GM21723 (cell line): Measurements from ENCODE around the gene SLC38A9.
"Not testable (repeated sequence)": the region's sequence is repeated elsewhere in the genome, so short reads cannot be mapped to it uniquely, and the experiment has no call there.

Experiments used
- ATAC-seq: cut with Tn5 transposase; IDR thresholded peaks from one replicate; pipeline ENCODE4 v1.9.1; 2021; ENCODE audit warnings: mild to moderate bottlenecking, moderate library complexity; ENCODE audit not compliant: unreplicated experiment

SLC38A9 gene

DNA sequence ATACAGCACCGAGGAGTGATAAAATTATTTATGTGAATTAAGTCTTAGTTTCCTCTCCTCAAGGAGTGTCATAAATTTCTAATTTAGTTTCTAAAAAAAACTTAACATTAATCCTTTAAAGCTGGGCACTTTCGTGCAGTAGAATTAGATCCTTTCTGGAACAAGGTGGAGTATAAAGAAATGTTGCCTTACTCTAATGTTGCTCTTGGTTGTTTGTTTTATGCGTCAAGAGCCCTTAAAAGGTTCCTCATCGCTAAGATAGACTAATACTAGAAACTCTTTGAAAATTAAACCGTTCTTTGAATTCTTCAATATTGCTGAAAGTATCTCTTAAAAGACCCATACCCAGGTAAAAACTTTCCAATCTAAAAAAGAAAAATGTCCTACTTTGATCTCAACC, 93.8 kb downstream of the SLC38A9 start:
- no peak for ATAC-seq

DNA sequence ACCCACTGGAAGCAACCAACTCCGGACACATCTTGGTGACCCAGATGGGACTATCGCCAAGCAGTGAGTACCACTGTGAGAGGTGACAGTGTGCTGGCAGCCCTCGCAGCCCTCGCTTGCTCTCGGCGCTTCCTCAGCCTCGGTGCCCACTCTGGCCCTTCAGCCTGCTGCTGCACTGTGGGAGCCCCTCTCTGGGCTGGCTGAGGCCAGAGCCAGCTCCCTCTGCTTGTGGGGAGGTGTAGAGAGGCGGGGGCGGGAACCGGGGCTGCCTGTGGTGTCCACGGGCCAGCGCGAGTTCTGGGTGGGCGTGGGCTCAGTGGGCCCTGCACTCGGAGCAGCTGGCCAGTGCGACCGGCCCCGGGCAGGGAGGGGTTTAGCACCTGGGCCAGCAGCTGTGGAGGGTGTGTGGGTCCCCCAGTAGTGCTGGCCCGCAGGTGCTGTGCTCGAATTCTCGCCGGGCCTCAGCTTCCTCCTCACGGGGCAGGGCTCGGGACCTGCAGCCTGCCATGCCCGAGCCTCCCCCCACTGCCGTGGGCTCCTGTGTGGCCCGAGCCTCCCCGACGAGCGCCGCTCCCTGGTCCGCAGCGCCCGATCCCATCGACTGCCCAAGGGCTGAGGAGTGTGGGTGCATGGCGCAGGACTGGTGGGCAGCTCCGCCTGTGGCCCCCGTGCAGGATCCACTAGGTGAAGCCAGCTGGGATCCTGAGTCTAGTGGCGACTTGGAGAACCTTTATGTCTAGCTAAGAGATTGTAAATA, 98.8 kb downstream of the SLC38A9 start:
- no peak for ATAC-seq

DNA sequence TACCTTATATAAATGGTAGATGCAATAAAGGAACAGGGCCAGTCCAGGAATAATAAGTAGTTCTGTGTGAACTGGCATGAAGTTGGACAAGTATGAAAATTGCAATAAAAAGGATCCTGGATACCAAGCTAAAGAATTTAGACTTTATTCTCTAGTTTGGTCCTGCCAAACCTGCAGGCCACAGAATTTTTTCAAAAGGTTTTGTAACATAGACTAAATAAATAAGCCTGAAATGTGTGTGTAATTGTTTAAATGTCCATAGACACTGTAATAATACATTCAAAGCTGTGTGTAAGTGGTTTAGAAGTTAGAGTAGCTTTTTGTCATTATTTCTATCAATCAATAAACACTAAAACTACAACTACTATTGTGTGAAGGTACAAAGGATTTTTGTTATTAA, 101.6 kb downstream of the SLC38A9 start:
- ATAC-seq: no peak

DNA sequence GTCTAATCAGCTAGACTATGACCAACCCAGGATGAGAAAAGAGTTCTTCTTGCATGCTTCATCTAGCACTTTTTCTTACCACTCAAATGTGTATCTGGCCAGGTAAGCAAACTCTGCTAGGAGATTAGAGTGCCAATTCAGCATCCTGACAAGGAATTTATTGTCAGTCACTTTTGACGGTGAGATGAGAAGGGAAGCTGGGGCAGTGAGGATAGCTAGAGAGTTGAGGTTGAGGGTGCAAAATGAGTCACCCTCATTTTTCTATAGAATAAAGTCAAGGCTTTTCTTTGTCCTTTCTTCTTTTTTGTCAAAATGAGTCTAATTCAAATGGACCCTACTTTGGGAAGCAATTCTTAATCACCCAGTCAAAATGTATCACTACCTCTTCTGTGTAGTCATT, 102.7 kb downstream of the SLC38A9 start:
- ATAC-seq: no peak

DNA sequence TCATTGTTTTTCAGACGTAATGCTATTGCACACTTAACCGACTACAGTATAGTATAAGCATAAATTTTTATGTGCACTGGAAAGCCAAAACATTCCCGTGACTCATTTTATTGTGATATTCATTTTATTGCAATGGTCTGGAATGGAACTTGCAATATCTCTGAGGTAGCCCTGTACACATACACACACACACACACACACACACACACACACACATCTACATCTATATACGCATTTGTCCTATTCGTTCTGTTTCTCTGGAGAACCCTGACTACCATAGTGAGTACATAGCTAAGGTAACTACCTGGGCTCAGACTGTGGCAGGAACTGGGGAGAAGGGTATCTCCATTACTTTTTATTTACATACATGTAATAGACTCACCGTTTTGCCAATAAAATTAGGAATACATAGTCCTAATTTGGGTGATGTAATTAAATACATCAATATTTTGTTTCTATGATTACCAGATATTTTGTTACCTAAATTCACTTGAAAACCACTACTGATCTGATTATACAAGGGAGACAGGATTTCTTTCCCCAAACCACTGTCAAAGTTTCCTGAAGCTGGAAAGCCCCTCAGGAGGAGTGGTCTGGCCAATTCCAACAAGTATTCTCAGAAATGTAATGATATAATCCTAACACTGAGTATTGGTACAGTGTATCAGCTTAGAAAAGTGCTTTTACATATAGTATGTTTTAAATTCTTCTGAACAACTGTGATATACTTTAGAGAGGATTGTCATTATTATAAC, 103.4 kb downstream of the SLC38A9 start:
- no peak for ATAC-seq

DNA sequence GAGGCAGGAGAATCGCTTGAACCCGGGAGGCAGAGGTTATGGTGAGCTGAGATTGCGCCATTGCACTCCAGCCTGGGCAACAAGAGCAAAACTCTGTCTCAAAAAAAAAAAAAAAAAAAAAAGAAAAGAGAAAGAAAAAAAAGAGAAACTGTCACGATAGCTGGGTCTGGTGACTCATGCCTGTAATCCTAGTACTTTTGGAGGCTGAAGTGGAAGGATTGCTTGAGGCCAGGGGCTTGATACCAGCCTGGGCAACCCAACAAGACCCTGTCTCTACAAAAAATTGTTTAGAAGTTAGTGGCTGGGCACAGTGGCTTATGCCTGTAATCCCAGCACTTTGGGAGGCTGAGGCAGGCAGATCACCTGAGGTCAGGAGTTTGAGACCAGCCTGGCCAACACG, 104.8 kb downstream of the SLC38A9 start:
- ATAC-seq: not testable (repeated sequence)

DNA sequence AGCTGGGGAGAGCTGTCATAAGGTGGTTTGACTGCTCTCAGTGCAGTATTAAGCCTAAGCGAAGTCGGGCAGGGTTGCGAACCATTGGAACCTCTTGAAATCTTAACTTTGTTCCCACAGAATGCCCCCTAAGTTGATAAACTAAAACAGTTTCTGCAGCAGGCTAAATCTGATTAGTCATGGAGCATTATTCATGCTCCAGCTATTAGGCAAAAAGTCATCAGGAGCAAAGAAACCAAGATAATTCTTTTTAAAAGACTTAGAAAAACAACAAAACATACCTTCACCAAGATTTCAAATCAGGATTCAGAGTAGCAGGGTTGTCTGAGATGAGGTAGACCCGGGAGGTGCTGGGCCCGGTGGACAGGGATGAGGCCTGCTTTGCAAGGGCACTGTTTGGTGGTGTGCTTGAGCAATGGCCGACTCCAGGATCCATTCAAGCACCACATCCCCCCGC, 107.5 kb downstream of the SLC38A9 start:
- no peak for ATAC-seq

DNA sequence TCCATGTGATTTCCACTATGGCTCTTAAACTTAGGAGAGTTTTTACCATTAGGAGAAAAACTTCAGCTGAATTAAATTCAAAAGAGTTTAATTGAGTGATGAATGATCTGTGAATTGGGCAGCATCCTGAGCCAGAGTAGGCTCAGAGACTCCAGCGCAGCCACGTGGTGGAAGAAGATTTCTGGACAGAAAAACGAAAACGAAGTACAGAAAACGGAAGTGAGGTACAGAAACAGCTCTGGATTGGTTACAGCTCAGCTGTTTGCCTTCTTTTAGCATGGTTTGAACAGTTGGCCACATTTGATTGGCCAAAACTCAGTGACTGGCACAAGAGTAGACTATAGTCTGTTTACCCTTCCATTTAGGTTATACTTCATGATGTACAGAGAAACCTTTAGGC, 108.2 kb downstream of the SLC38A9 start:
- ATAC-seq: no peak

DNA sequence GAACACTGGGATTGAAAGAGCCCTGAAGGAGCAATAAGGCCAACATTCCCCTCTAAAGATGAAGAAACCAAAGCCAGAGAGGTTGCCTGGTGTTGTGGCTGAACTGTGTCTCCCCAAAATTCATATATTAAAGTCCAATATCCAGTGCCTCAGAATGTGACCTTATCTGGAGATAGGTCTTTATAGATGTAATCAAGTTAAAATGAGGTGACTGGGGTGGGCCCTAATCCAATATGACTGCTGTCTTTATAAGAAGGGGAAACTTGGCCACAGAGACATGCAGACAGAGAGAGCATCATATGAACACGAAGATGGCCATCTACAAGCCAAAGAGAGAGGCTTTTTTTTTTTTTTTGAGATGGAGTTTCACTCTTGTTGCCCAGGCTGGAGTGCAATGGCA, 110.5 kb downstream of the SLC38A9 start:
- no peak for ATAC-seq

DNA sequence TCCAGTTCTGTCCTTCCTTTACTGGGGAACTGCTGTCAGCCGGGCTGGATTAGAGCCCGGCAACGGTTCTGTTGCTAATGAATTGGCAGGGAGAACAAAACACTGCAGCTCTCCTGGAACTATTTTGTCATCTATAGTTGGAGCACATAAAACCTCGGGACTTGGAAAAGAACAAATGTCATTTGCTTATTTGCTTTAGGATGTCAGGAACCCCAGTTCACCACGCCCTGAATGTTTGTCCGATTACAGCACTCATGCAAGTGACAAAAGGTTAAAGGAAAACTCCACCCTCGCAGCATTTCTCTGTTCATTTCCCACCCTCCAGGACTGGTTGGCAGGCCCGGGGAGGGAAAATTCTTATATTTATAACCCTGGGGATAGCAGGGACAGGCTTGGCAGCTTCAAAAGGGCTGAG, 110.9 kb downstream of the SLC38A9 start:
- peak; percentile 20 for ATAC-seq

DNA sequence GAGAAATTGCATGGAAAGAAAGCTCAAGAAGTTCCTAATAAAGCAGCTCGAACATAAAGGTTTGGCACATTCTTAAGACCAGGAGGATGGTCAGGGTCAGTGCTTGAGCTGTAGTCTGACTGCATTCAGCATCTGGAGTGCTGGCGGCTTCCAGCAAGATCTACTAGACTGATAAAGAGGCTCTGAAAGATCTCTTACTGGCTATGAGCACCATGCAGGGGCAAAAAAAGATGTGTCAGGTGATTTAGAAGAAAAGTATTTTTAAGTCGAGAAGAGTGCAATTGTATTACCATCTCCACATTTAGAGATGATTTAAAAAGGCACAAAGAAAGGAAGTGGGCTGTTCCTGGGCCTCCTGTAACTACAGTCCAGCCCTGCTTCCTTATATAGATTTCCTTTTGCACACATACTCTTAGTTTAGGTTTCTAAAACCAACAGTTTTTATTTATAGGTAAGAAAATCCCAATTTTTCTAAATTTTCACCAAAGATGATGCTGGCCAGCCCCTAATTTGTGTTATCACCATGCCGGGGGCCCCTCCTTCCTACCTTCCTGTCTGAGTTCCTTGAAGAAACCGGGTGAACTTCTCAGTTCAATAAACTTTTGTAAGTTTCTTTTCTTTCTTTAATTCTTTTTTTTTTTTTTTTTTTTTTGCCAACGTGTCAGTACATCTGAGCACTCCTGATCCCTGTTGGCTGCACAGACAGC, 111.5 kb downstream of the SLC38A9 start:
- ATAC-seq: peak; percentile 72

DNA sequence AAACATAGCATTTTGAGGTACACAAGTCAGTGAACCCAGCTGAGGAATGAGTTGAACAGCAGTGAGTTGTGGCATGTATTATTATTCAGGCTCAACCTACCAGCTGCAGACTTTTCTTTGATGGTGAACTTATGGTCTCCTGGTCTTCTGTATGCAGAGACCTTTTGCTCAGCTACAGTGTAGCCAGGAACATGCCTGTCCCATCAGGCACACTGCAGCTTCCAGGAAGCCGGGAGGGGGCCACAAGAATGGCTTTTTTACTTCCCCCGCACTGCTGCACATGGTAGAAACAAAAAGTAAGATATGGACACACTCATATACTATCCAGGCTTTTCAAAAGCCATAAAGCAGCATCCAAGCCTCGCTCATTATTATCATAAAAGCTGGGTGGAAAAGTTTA, 112.0 kb downstream of the SLC38A9 start:
- ATAC-seq: no peak

DNA sequence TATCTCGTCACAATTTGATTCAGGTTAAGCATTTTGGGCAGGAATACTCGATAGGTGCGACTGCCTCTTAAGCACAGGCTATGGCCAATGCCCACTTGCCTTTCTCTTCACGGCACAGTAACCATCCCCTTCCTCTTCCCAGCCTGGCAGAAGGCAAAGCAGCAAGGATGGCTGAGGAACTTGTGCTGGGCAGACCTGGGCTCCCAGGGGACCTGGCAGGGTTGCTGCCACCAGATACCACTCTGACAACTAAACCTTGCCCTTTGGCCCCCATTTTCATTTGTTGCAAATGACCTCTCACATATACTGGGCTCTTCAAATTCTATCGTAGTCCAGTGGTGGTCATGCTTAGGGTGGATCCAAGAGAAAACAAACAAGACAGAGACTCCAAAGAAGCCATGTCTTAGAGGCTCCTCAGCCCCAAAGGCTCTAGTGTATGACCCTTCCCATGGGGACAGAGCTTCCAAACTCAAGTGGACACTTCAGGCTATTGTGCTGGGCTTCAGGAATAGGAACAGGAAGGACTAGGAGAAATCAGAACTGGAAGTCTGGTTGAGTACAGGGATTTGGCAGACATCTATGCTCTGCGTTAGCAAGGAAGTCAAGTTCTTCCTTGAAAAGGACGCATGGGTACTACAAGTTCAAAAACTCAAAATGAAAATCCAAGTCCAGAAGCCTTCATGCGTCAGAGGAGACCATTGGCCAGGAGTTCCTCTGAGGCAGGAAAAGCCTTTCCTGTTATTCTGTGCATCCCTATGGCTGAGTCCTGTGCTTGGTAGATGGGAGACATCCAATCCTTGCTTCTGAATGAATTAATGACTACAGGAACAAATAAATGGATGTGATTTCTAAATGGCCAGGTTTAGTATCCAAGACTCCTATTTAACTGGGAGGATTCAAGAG, 112.7 kb downstream of the SLC38A9 start:
- no peak for ATAC-seq

DNA sequence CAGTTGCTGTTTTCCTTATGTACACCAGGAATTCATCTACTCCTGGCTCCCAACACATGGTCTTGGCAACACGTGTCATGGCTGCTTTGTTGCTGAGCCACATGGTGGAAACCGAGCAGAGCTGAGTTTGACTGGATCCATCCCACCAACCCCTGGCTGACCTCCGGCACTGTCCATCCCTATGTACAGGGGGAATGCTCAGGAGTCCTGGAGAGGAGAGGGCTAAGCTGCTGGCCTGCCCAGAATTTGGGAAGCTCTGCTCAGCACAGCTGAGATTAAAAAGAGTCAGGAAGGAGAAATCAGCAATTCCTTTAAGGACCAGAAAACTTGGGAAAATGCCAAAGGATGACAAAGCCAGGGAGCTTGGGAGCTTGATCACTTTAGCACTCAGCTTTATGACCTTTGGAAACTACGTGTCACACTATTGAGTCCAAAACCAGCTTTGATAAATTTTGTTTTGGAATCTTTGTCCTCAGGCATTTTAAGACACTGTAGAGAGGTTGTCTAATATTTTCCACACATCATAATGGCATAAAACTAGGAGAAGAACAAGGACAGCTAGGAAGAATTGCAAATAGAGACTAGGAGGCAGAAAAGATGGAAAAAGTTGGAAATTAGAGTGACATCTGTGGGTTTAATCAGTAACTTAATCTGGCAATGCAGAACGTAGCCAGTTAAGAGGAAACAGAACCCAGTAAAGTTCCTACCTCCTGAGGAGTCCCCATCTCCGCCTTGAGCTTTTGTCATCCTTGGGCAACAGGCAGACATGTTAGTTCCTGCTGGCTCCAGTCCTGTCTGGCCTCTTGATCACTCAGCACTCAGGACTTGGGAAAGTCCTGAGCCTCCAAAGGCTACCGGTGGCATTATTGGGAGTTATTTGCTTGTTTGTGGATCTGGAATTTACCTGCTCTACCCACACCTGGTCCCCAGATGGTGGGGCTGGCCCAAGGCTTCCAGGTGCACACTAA, 114.8 kb downstream of the SLC38A9 start:
- ATAC-seq: no peak

DNA sequence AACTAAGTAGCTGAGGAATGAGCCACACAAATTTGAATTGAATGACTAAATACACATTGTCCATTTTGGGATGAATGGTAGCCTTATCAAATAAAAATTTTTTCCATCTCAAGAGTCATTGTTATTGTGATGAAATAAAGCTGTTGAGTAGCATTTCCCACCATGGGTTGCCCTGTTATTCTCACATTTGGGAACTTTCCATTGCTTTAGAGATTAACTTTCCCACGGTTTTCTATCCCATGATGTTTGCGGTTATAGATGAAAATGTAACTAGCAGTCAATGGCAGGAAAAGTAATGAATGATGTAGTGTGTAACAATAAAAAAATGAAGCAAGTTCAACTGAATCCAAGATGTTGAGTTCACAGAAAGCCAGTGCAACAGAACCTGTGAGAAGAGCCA, 117.5 kb downstream of the SLC38A9 start:
- no peak for ATAC-seq

DNA sequence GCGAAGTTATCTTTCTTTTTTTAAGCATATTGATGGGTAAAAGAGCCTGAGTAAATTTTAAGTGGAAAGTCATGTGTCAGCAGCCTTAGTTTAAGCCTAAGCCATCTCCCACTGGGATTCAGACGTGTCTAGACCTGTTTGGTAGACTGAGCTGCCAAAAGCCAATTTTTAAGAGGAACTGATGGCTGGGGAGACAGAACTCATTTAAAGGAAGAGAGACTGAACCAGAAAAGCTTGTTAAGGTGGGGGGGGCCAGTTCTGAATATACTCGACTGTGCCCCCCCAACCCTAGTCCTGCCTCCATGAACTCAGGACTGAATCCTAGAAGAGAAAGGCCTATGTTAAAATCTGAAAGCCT, 119.0 kb downstream of the SLC38A9 start:
- ATAC-seq: no peak

DNA sequence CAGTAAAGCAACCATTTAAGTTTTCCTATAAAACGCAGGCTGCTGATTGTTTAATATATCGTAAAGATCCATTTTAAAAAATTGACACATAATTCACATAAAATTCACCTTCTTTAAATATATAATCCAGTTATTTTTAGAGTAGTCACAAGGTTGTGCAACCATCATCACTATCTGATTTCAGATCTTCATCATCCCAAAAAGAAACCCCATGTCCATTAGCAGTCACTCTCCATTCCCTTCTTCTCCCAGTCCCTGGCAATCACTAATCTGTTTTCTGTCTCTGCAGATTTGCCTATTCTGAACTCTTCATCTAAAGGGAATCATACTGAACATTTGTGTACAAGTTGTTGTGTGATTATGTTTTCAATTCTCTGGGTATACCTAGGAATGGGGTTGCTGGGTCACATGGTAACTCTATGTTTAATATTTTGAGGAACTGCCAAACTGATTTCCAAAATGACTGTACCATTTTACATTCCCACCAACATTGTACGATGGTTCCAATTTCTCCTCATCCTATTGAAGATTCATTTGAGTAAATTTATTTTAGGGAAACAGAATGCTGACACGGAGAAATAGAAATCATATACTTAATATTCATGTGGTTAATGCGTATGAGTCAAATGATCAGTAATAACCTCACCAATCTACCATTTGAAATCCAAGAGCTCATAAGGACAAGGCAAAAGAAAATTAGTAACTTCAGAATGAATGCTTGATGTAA, 119.6 kb downstream of the SLC38A9 start:
- no peak for ATAC-seq

DNA sequence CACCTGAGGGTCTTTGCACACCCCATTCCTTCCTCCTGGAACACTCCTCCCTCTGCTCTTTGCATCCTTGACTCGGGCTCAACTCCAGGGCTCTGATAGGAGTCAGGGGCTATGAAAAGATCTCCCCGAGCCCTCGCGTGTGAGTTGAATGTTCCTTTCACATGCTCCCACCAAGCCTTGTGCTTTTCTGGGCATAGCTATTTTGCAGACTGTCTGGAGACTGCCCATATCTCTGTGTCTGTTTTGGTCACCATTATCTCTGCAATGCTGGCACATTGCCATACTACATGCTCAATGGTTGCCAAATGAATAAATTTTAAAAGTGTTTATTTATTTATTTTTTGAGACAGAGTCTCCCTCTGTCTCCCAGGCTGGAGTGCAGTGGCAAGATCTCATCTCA, 120.4 kb downstream of the SLC38A9 start:
- ATAC-seq: no peak

DNA sequence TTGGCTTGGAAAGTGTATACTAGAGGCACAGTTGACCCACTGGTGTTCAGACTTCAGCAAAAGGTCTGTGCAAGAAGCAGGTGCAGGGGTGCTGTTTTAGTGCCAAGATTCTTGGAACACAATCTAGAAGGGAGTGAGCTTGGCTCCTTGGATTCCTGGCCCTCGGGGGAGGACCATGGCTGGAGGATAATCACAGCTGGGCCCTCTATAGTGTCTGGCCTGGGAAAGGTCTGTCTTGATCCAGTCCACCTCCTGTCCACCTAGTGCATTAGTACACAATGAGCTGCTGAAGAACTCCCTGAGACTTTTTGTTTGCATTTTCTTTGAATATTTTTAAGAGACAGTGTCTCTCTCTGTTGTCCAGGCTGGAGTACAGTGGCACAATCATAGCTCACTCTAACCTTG, 126.9 kb downstream of the SLC38A9 start:
- ATAC-seq: no peak
